Esophagus muscularis mucosa (tissue), 3 donors: ENCODE data around the gene MAGEA1.

Source experiments
- CTCF ChIP-seq, 3 experiments: fragments of 200-600 bp in 2 of 3; fragments of 450-650 bp in 1 of 3; sonication (generic) in 2 of 3; IDR thresholded peaks; one replicate each; pipeline ENCODE4 v1.5.1; 2017 to 2019; ENCODE audit warnings: antibody characterized with exemption in 3 of 3, mild to moderate bottlenecking in 2 of 3, moderate library complexity in 1 of 3
- POLR2A ChIP-seq: fragments of 450-650 bp; IDR thresholded peaks from one replicate; pipeline ENCODE4 v1.6.1; 2017; ENCODE audit warnings: antibody characterized with exemption, moderate library complexity, mild to moderate bottlenecking, low read depth

GRCh38 chrX:153181822-153182221 is 2.7 kb downstream of the MAGEA1 start:
- TF ChIP-seq CTCF (IDR thresholded peaks at IDR 0.05) = no peak
- TF ChIP-seq POLR2A = no peak
